GM19240 (cell line): ENCODE results near the gene ACTN4.

Experiments used
- DNase-seq: peaks from one replicate; pipeline ENCODE4 v3.0.0; 2011; ENCODE audit warnings: low spot score; ENCODE audit not compliant: insufficient read length

Gene ACTN4

GRCh38 chr19:38693380-38694223, 46.2 kb downstream of the ACTN4 start:
- no peak for DNase-seq

- no peak for DNase-seq
Observed at GRCh38 chr19:38695317-38695683, 47.9 kb downstream of the ACTN4 start.

DNA sequence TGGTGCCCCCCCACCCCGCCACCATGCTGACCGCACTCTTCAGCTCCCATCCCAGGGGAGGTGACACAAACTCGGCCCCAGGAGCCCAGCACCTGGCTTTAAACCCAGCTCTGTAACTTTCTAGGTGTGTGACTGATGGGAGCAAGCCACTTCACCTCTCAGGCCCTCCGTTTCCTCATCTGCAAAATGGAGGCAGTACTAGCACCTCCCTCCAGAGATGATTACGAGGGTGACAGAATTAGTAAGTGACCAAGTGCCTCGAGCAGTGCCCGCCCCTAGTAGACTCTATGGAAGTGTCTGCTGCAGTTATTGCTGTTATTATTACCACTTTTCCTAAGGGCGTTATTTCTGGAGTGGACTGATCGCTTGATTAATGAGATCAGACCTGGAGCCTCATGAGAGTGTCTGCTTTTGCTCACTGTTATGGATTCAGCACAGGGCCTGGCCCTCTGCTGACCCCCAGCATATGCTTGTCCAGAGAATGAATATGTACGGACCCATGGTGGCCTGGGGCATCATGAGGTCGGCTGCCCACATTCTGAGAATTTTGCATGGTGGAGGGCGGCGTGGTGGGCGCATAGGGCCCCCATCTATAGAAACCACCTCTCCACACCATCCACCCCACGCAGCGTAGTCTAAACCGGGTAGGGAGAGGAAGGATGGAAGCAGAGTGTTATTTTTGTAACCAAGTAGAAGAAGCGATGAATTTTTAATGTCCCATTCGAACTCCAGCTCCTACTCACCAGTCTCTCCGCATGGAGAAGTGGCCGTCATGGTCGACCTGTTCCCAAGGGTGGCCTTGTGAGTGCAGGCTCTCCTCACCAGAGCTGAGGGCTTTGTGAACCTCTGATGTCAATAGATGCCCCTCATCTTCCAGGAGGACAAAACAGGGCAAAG, 48.6 kb downstream of the ACTN4 start:
- no peak for DNase-seq

DNA sequence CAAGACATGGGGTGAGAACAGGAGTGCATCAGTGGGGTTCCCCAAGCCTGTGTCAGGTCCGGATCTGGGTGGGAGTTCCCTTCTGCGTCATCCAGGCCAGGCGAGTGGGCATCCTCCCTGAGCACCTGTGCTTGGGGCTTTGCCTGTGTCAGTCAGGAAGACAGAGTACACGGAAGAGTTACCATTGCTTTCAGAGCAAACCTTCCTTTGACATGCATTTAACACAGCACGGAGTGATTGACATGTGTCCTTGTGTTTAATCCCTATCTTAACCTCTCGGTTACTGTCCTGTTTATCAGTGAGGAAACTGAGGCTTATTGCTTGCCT, 49.2 kb downstream of the ACTN4 start:
- DNase-seq, result no peak

GRCh38 chr19:38697197-38697596, 49.7 kb downstream of the ACTN4 start:
- DNase-seq, result no peak

DNA sequence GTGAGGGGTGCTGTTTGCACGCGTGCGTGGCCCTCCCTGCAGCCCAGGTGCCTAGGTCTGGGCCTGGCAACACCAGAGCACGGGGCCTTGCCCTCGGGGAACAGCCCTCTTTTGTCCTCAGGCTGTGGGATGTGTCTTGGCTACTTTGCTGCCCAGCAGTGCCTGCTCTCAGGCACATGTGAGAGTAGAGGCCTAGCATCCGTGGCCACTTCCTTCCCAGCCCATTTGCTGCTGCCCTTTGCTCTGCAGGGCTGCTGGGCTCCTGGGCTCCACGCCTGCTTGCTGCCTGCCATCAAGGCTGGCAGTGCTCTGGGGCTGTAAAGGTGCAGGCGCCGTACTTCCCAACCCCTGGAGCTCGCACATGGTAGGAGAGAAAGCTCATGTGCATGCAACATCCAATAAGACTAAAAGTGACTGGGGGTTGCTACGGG, 50.2 kb downstream of the ACTN4 start:
- DNase-seq, result no peak

- no peak for DNase-seq
Observed at GRCh38 chr19:38698225-38699026, 51.0 kb downstream of the ACTN4 start.

DNA sequence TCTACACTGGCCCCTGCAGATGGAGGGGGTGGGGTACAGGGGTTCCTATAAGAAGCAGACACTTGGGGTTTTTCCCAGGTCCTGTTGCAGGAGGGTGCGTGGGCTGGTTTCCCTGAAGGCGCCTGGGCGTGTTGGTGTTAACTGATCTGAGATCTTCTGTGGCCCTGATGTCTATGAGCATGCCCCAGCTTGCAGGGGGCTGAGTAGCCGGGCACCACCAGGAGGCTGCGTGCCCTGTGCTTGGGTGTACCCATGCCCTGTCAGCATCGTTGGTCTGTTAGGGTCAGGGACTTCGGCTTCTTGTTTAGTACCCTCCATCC, 51.5 kb downstream of the ACTN4 start:
- no peak for DNase-seq

DNA sequence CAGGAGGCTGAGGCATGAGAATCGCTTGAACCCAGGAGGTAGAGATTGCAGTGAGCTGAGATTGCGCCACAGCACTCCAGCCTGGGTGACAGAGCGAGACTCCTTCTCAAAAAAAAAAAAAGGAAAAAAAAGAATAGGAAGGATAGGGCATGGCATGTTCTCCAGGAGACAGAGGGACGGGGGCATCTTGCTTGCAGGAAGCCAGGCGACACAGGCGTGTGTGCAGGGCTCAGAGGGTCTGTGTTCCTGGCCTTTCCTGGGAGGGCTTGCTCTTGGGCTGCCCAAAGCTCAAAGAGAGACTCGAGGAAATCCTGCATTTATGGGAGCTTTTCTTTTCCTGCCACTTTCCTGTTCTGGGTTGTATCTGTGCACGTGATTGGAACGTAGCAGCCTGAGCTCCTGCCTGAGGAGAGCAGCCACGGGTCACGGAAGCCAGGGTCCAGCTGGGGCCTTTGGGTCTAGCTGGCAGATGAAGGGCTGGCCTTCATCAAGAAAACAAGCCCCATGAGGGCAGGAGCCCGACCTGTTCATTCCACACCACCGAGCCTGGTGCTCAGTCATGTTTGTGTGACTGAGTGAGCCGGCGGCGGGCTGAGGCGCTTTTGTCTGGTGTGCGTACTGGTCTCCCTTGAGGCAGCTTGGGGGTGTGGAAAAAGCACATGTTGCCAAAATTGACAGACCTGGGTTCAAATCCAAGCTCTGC, 52.3 kb downstream of the ACTN4 start:
- DNase-seq, result no peak

DNA sequence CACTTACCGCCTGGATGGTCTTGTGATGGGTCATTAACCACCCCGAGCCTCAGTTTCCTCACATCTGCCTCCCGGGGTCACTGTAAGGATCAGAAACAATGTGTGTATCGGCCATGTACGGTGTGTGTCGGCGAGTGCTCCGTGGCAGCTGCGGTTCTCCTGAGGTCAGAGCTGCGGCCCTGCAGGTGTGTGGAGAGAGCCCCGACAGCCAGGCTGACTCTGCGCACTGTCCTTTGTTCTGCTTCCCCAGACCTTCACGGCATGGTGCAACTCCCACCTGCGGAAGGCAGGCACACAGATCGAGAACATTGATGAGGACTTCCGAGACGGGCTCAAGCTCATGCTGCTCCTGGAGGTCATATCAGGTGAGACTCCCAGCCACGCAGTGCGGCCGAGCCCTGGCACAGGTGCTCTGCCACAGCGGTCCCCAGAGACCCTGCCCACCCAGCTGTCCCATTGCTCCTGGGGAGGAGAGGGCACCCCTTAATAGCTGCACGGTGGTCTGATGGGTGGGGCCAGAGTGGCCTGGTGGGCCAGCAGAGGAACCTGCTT, 53.0 kb downstream of the ACTN4 start:
- DNase-seq, result no peak

GRCh38 chr19:38700902-38701454, 53.5 kb downstream of the ACTN4 start:
- no peak for DNase-seq

- no peak for DNase-seq
Observed at GRCh38 chr19:38701455-38702063, 54.1 kb downstream of the ACTN4 start.

DNA sequence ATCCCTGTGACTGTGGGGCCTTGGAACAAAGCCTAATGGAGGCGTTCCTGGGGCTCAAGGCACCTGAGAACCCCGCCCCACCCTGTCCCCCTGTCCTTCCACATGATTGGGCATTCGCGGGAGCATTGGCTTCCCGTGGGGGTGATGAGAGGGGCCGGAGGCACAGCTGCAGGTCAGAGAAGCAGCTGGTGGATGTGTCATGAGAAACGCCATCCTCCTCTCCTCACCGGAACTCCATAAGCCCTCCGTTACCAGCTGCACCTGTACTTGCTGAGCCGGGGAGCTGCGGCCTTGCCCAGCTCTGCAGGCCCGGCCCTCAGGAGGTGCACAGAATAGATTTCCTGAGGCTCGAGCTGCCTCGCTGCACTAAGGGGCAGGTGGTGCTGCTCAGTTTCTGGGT, 54.8 kb downstream of the ACTN4 start:
- DNase-seq, result no peak

DNA sequence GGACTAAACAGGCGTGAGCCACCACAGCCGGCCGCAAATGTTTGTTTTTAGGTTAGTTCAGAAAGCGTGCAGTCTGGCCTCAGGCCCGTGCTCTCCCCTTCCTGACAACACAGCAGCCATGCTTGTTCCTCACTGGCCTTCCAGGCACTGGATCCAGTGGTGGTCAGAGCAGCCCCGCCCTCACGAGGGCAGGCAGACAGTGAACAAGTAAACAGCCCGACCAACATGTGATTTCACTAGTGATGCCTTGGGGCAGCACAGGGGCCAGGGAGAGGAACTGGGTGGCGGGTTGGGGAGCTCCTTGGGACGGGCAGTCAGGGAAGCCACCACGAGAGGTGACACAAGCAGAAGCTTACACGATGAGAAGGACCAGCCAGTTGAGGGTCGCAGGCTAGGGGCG, 56.1 kb downstream of the ACTN4 start:
- no peak for DNase-seq

DNA sequence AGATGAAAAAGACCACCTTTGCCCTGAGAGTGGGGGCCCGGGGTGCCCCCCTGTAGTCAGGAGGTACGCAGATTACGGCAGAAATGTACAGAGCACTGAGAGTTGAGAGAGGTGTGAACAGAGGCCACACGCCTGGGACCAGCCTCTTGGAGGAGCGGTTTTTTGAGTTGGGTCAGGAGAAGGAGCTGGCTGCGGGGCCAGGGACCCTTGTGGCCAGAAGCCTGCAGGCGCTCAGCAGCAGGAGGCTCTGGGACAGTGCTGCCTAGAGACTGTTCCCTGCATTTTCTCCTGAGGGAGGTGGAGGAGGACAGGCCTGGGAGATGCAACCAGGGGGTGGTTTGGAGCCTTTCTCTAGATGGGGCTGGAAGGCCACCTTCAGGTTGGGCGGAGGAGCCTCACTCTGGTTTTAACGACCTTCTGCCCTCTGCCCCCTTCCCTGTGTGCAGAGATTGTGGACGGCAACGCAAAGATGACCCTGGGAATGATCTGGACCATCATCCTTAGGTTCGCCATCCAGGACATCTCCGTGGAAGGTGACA, 57.1 kb downstream of the ACTN4 start:
- DNase-seq, result no peak

DNA sequence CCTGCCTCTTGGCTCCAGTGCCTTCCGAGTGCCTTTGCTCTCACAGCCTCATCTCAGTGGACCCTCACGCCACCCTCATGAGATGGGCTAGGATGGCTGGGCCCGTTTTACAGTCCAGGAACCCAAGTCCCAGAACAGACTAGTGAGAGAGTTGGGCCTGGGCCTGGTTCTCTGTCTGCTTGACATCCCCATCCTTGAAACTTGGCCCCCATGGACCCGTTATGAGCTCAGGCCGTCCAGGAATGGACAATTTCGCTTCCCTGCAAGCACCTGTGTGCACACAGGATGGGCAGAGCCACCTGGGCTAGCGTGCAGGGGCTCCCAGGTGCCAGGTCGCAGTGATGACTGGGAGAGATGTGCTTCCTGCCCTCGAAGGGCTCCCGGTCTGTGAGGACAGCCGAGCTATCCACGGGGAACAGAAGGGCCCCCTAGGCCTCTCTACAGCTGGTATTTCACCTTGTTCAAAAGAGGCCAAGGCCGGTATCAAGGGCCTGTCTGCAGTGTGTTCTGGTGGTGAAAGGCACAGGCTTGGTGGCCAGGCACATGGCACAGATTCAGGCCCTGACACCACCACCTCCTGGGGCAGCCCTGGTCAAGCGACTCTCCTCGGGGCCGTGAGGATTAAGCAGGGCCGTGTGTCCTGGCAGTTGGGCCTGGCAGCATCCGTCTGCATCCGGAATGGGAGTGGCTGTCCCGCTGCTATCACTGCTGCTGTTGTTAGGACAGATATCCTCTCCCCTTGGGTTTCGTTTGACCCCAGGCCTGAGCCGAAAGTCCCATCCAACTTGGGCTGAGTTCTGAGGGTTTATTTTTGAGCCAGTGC, 58.0 kb downstream of the ACTN4 start:
- no peak for DNase-seq

DNA sequence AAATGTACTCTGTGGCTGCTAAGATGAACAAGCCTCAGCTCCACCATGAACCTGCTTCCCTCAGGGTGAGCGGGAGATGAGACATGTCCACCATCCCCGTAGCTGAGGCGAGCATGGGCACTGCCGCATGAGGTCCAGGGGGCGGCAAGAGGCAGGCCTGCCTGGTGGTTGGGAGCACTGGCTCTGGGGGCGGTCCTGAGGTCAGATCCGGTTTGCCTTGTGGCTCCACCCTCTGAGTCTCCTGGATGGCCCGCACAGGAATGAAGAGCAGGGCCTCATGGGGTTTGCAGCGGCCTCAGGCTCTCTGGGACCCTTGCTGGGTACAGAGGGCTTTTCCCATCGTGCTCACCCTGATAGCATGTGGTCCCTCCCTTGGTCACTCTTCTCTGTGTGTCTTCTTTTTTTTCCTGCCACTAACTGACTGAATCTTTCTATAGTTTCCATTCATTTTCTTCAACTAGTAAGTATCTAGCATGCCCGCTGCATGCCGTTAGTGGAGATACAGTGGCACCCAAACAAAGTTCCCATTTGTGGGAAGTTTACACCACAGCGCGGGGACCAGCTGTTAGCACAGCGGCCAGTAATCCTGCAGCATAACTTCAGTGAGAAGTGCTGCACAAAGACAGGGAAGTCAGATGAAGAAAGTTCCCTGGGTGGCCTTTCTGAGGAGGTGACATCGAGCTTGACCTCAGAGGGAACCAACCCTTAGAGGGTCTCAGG, 59.5 kb downstream of the ACTN4 start:
- DNase-seq, result no peak

DNA sequence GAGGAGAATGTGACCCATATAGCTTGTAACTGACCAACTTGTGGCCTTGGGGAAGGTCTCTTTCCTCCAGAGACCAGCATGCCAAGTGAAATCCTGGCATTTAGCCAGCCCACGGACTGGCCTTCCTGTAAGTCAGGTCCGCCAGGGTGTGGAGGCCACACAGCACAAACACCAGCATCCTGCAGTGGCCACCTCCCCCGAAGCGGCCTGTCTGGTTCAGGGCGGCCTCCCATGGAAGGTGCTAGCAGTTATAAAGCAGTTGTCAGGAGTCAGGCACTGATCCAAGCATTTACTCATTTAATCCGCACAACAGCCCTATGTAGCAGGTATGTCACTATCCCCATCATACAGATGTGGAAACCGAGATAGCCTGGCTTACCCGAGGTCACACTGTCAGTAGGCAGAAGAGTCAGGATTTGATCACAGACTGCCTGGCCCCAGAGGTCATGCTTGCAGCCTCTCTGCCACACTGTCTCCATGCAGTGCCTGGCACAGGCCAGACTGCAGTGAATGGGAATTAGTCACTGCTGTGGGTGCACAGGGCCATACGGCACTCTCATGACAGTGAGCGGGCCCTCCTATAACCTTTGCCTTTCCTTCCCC, 60.2 kb downstream of the ACTN4 start:
- no peak for DNase-seq
